ENCODE results near the gene WWOX. TPM values are rescaled to one million over a fixed set of nuclear protein-coding genes. Genes with fewer than 3 reads are reported as not detected.

WWOX gene
- polyA plus RNA-seq, 6 donors from 2014 or later = 9.1 to 17.0 (median 12.5) TPM

GRCh38 chr16:78570399-78571141, 471.1 kb downstream of the WWOX start:
- Mint-ChIP-seq H3K27me3 (no peaks in the 10 kb centered on the region), H3K4me1 (peaks cover 24 to 27% (median 25%) of the 10 kb centered on the region in 3 donors), H3K36me3 (peaks cover 0 to 9% of the 10 kb centered on the region in 2 donors), H3K4me3 (peak overlapping the region in 5 of 8 donors; percentile 6 to 54 (median 24)), H3K27ac (peak overlapping the region in 4 of 6 donors; percentile 31 to 93 (median 72)), H3K9me3 (peaks cover 0 to 4% (median 0%) of the 10 kb centered on the region in 7 donors)
- DNase-seq (no peak), ATAC-seq (ENCODE audit: low read depth in 2 of 2) (no peak)

DNA sequence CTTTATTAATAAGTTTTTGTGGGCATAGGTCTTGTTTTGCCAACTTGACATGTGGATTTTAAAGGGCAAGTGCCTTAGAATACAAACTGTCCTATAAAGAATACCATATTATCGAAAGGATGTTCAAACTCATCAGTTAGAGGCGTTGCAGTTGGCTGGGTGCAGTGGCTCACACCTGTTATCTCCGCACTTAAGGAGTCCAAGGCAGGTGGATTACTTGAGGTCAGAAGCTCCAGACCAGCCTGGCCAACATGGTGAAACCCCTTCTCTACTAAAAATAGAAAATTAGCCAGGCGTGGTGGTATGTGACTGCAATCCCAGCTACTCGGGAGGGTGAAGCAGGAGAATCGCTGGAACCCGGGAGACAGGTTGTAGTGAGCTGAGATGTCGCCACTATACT, 472.0 kb downstream of the WWOX start:
- ATAC-seq (ENCODE audit: low read depth in 2 of 2) = no peak
- Mint-ChIP-seq H3K9me3 (peaks cover 0 to 4% (median 0%) of the 10 kb centered on the region in 7 donors), H3K4me3 (no peak overlapping the region), H3K36me3 (peaks cover 0 to 8% of the 10 kb centered on the region in 2 donors), H3K4me1 (peaks cover 19 to 20% (median 20%) of the 10 kb centered on the region in 3 donors), H3K27ac (no peak overlapping the region), H3K27me3 (no peaks in the 10 kb centered on the region)
- DNase-seq = no peak

GRCh38 chr16:78571898-78572358, 472.5 kb downstream of the WWOX start:
- Mint-ChIP-seq H3K36me3 (peaks cover 0 to 8% of the 10 kb centered on the region in 2 donors), H3K9me3 (peaks cover 0 to 4% (median 0%) of the 10 kb centered on the region in 7 donors), H3K27me3 (no peaks in the 10 kb centered on the region), H3K27ac (no peak overlapping the region), H3K4me3 (no peak overlapping the region), H3K4me1 (peaks cover 15 to 17% (median 16%) of the 10 kb centered on the region in 3 donors)
- ATAC-seq (ENCODE audit: low read depth in 2 of 2) = no peak
- DNase-seq = no peak

GRCh38 chr16:78574571-78574970, 475.1 kb downstream of the WWOX start:
- peaks cover 0 to 4% (median 0%) of the 10 kb centered on the region in 7 donors for H3K9me3 Mint-ChIP-seq
- ATAC-seq (ENCODE audit: low read depth in 2 of 2) (no peak), DNase-seq (no peak)
- no peak overlapping the region for H3K27ac Mint-ChIP-seq
- H3K4me1 Mint-ChIP-seq = peaks cover 17 to 21% (median 18%) of the 10 kb centered on the region in 3 donors
- no peak overlapping the region for H3K4me3 Mint-ChIP-seq
- no peaks in the 10 kb centered on the region for H3K27me3 Mint-ChIP-seq
- H3K36me3 Mint-ChIP-seq = peaks cover 0 to 8% of the 10 kb centered on the region in 2 donors

GRCh38 chr16:78576941-78577340, 477.5 kb downstream of the WWOX start:
- peak overlapping the region in 1 of 6 donors; percentile 1 for H3K27ac Mint-ChIP-seq
- peaks cover 0 to 8% of the 10 kb centered on the region in 2 donors for H3K36me3 Mint-ChIP-seq
- peaks cover 5% of the 10 kb centered on the region in 3 donors for H3K4me1 Mint-ChIP-seq
- DNase-seq = no peak
- no peaks in the 10 kb centered on the region for H3K27me3 Mint-ChIP-seq
- H3K9me3 Mint-ChIP-seq = peaks cover 0 to 4% (median 0%) of the 10 kb centered on the region in 7 donors
- no peak for ATAC-seq (ENCODE audit: low read depth in 2 of 2)
- no peak overlapping the region for H3K4me3 Mint-ChIP-seq

GRCh38 chr16:78577630-78578029, 478.2 kb downstream of the WWOX start:
- DNase-seq (no peak), ATAC-seq (ENCODE audit: low read depth in 2 of 2) (no peak)
- Mint-ChIP-seq H3K9me3 (peaks cover 0 to 4% (median 0%) of the 10 kb centered on the region in 7 donors), H3K4me3 (no peak overlapping the region), H3K27me3 (no peaks in the 10 kb centered on the region), H3K36me3 (peaks cover 0 to 8% of the 10 kb centered on the region in 2 donors), H3K27ac (no peak overlapping the region), H3K4me1 (peaks cover 5% of the 10 kb centered on the region in 3 donors)

DNA sequence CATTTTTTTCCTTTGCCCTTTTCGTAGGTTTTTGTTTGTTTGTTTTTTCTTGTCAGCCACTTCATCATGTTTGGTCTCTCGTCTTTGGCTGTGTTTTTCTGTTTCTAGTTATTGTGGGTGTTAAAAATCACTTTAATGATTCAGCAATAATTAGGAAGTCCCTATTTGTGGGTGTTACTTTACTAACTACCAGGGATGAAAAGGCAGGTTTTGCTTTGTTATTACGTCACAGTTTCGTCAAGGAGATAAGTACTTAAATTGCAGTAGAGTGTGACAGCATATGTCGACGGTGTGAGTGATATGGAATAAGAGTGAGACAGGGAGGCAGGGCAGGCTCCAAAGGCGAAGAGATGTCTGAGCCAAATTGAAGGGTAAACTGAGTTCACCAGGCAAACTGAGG, 479.6 kb downstream of the WWOX start:
- peak overlapping the region in 1 of 6 donors; percentile 27 for H3K27ac Mint-ChIP-seq
- H3K4me1 Mint-ChIP-seq = peaks cover 5% of the 10 kb centered on the region in 3 donors
- no peak for DNase-seq
- H3K4me3 Mint-ChIP-seq = no peak overlapping the region
- peaks cover 0 to 4% (median 0%) of the 10 kb centered on the region in 7 donors for H3K9me3 Mint-ChIP-seq
- peaks cover 0 to 6% of the 10 kb centered on the region in 2 donors for H3K36me3 Mint-ChIP-seq
- no peaks in the 10 kb centered on the region for H3K27me3 Mint-ChIP-seq
- no peak for ATAC-seq (ENCODE audit: low read depth in 2 of 2)

- Mint-ChIP-seq H3K4me1 (peaks cover 5% of the 10 kb centered on the region in 3 donors), H3K36me3 (no peaks in the 10 kb centered on the region), H3K9me3 (no peaks in the 10 kb centered on the region), H3K27ac (peak overlapping the region in 1 of 6 donors; percentile 61), H3K27me3 (no peaks in the 10 kb centered on the region), H3K4me3 (no peak overlapping the region)
- ATAC-seq (ENCODE audit: low read depth in 2 of 2) (no peak), DNase-seq (no peak)
These were observed 484.0 kb downstream of the WWOX start for GRCh38 chr16:78583441-78583840.

DNA sequence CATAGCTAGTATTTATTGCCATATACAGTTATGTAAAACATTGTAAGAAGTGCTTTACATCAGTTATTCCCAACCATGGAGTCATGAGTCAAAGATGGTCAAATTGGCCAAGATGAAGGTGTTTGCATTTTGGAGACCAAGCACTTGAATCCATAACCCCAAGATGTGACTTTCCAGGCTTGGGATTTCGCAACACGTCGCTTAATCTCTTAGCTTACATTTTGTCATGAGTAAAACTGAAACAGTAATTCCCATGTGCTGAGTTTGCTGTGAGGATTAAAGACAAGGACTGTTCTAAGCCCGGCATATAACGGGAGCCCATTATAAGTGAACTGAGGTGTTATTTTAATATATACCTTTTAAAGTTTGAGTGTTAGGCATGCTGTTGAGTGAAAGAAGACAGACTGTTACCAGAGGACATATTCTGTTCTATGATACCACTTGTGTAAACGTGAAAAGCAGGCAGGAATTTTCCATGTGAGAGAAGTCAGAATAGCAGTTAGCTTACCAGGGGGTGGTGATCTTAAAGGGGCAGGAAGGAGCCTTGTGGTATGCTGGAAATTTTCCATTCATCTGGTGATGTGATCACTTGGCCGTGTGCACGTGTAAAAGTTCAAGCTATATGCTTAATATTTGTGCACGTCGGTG, 484.9 kb downstream of the WWOX start:
- no peak overlapping the region for H3K4me3 Mint-ChIP-seq
- DNase-seq = no peak
- H3K36me3 Mint-ChIP-seq = no peaks in the 10 kb centered on the region
- ATAC-seq (ENCODE audit: low read depth in 2 of 2) = no peak
- H3K4me1 Mint-ChIP-seq = peaks cover under 1 to 7% (median 1%) of the 10 kb centered on the region in 3 donors
- H3K27me3 Mint-ChIP-seq = no peaks in the 10 kb centered on the region
- H3K27ac Mint-ChIP-seq = no peak overlapping the region
- H3K9me3 Mint-ChIP-seq = no peaks in the 10 kb centered on the region

DNA sequence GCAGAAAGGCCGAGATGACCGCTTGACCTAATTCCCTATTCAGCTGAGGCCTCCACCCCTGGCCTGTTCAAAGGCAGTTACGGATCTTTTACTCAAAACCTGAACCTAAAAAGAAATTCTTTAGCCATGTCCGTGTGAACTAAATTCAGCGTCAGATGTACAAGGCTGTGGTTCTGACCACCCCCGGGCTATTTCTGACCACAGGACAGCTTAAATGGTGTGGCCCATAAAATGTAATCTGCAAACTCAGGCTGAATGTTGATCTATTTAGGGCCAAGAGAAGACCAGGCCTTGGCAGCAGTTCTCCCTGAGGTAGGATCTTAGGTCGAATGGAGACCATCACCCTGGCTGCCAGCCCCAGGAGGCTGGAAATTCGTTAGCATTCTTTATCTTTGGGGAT, 485.5 kb downstream of the WWOX start:
- ATAC-seq (ENCODE audit: low read depth in 2 of 2) (no peak), DNase-seq (no peak)
- H3K9me3 Mint-ChIP-seq = no peaks in the 10 kb centered on the region
- H3K27ac Mint-ChIP-seq = no peak overlapping the region
- H3K27me3 Mint-ChIP-seq = no peaks in the 10 kb centered on the region
- H3K36me3 Mint-ChIP-seq = no peaks in the 10 kb centered on the region
- peaks cover 0 to 6% (median 0%) of the 10 kb centered on the region in 3 donors for H3K4me1 Mint-ChIP-seq
- no peak overlapping the region for H3K4me3 Mint-ChIP-seq

- no peaks in the 10 kb centered on the region for H3K27me3 Mint-ChIP-seq
- no peak overlapping the region for H3K4me3 Mint-ChIP-seq
- DNase-seq (no peak), ATAC-seq (ENCODE audit: low read depth in 2 of 2) (no peak)
- no peaks in the 10 kb centered on the region for H3K36me3 Mint-ChIP-seq
- H3K4me1 Mint-ChIP-seq = peaks cover 0 to 6% (median 0%) of the 10 kb centered on the region in 3 donors
- no peak overlapping the region for H3K27ac Mint-ChIP-seq
- H3K9me3 Mint-ChIP-seq = no peaks in the 10 kb centered on the region
These were observed 489.9 kb downstream of the WWOX start for GRCh38 chr16:78589331-78589730.

DNA sequence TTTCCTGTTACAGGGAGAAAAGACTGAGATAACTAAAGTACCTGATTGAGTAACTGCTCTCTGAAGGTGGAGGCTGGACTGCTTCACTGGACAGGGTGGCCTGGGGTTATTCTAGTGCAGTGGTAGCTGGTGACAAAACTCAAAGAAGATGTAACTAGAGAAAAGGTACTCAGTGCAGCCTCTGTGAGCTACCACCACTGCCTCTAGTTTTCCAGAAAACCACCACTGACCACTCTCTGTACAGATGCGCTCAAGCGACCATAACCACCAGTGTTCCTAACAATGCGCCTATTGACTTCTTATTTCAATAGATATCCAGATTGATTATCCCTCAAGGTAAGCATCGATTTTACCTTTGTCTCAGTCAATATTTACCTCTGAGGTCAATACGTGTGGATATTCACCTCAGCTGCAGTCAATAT, 492.2 kb downstream of the WWOX start:
- DNase-seq (no peak), ATAC-seq (ENCODE audit: low read depth in 2 of 2) (no peak)
- H3K36me3 Mint-ChIP-seq = no peaks in the 10 kb centered on the region
- peaks cover 0 to 6% (median 0%) of the 10 kb centered on the region in 3 donors for H3K4me1 Mint-ChIP-seq
- H3K27ac Mint-ChIP-seq = no peak overlapping the region
- no peak overlapping the region for H3K4me3 Mint-ChIP-seq
- H3K9me3 Mint-ChIP-seq = no peaks in the 10 kb centered on the region
- H3K27me3 Mint-ChIP-seq = no peaks in the 10 kb centered on the region

DNA sequence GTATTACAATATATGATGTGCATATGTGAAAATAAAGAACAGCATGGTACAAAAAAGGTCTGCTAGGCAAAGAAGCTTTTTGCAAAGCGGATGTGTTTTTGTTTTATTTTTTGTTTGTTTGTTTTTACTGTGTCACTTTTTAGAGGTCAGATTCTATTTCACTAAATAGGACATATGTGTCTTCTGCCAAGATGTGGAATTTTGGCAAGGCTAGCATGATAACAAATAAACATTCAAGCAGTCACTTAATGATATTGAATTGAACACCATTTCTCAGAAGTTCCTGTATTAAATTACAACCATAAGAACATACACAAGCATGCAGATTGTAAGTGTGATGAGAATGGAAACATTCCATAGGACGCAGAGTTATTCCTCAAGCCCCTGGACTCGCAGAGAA, 492.7 kb downstream of the WWOX start:
- ATAC-seq (ENCODE audit: low read depth in 2 of 2) (no peak), DNase-seq (no peak)
- no peaks in the 10 kb centered on the region for H3K27me3 Mint-ChIP-seq
- H3K27ac Mint-ChIP-seq = no peak overlapping the region
- no peak overlapping the region for H3K4me3 Mint-ChIP-seq
- H3K36me3 Mint-ChIP-seq = no peaks in the 10 kb centered on the region
- H3K9me3 Mint-ChIP-seq = no peaks in the 10 kb centered on the region
- H3K4me1 Mint-ChIP-seq = peaks cover 0 to 6% (median 0%) of the 10 kb centered on the region in 3 donors

DNA sequence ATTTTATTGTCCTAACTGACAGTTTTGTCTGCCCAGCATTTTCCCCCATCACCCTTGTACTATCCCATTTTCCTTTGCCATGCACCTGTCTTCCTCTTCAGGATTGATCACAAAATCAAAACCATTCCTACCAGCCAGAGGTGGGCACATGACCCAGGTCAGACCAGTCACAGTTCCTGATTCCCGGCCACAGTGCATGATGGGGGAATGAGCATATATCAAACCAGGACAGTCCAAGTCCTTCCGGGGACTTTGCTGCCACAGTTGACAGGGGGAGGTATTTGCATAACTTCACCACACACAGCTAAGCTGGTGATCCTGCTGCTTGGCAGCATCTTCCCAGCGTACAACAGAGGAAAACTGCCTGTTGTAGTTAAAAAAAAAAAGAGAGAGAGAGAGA, 493.9 kb downstream of the WWOX start:
- no peak for DNase-seq
- ATAC-seq (ENCODE audit: low read depth in 2 of 2) = no peak
- peak overlapping the region in 1 of 8 donors; percentile 5 for H3K4me3 Mint-ChIP-seq
- no peaks in the 10 kb centered on the region for H3K9me3 Mint-ChIP-seq
- H3K27me3 Mint-ChIP-seq = no peaks in the 10 kb centered on the region
- H3K36me3 Mint-ChIP-seq = no peaks in the 10 kb centered on the region
- peaks cover 0 to 6% (median 0%) of the 10 kb centered on the region in 3 donors for H3K4me1 Mint-ChIP-seq
- H3K27ac Mint-ChIP-seq = peak overlapping the region in 1 of 6 donors; percentile 48

Data from naive B cell (primary cell).